IMR-90 (cell line): ENCODE results near the gene NR1H2. TPM values are rescaled to one million over a fixed set of nuclear protein-coding genes. Genes with fewer than 3 reads are reported as not detected.

Source experiments
- ATAC-seq: fragments of 200-7000 bp; cut with Tn5 transposase; 2 replicates; pipeline ENCODE4 v1.9.1; 2020; ENCODE audit warnings: low read depth, mild to moderate bottlenecking, moderate library complexity
- BruUV-seq: library from RNA; stranded (reverse); fragments of 400-500 nt; replicated peaks from 2 replicates; lab custom pipeline; 2021; lab: Mats Ljungman, UMichigan
- CTCF ChIA-PET: fragments of 300-600 bp; formaldehyde crosslinking; extraction: SDS; loops from one replicate; lab custom pipeline; 2021; ENCODE audit warnings: antibody characterized with exemption; lab: Yijun Ruan, JAX
- POLR2A ChIA-PET: fragments of 300-600 bp; sonication (Branson Sonifier 250); formaldehyde crosslinking; loops from one replicate; lab custom pipeline; 2022; ENCODE audit warnings: antibody characterized with exemption; ENCODE audit not compliant: unreplicated experiment; lab: Charles Lee
- DNase-seq: peaks from one replicate; pipeline ENCODE4 v3.0.0; 2013
- H2AFZ ChIP-seq: replicated peaks from 2 replicates; pipeline ENCODE3; 2013; ENCODE audit warnings: low read length, mild to moderate bottlenecking; ENCODE audit not compliant: poor library complexity
- H2AK5ac ChIP-seq: 2 replicates; pipeline ENCODE4 v1.6.1; 2013; ENCODE audit warnings: low read depth, low read length, inconsistent platforms
- H2AK9ac ChIP-seq: replicated peaks from 2 replicates; pipeline ENCODE3; 2013; ENCODE audit warnings: mild to moderate bottlenecking, low read depth, low read length, moderate library complexity; ENCODE audit not compliant: poor library complexity
- H2BK120ac ChIP-seq: 2 replicates; pipeline ENCODE4 v1.6.1; 2013; ENCODE audit warnings: low read depth, low read length, inconsistent platforms
- H2BK15ac ChIP-seq: 3 replicates; pipeline ENCODE4 v1.6.1; 2013; ENCODE audit warnings: low read depth, low read length, inconsistent platforms
- H2BK20ac ChIP-seq: 2 replicates; pipeline ENCODE4 v1.6.1; 2013; ENCODE audit warnings: low read depth, mild to moderate bottlenecking, inconsistent platforms, low read length, moderate library complexity
- H2BK5ac ChIP-seq: 2 replicates; pipeline ENCODE4 v1.6.1; 2013; ENCODE audit warnings: mild to moderate bottlenecking, low read depth, low read length, inconsistent platforms; ENCODE audit not compliant: poor library complexity, severe bottlenecking
- H3K14ac ChIP-seq: replicated peaks from 2 replicates; pipeline ENCODE4 v1.6.1; 2013; ENCODE audit warnings: low read depth, low read length, inconsistent platforms
- H3K18ac ChIP-seq: 2 replicates; pipeline ENCODE4 v1.6.1; 2013; ENCODE audit warnings: low read depth, low read length, control low read depth
- H3K23ac ChIP-seq: 2 replicates; pipeline ENCODE4 v1.6.1; 2013; ENCODE audit warnings: low read depth, low read length, inconsistent platforms
- H3K27ac ChIP-seq: 2 replicates; pipeline ENCODE4 v1.5.1; 2013; ENCODE audit warnings: mild to moderate bottlenecking, control low read depth, low read length; ENCODE audit not compliant: insufficient read depth
- H3K27me3 ChIP-seq: 2 replicates; pipeline ENCODE4 v1.6.1; 2013; ENCODE audit warnings: low read length; ENCODE audit not compliant: control insufficient read depth, insufficient read depth
- H3K36me3 ChIP-seq: 2 replicates; pipeline ENCODE4 v1.6.1; 2013; ENCODE audit warnings: low read length, mixed read lengths; ENCODE audit not compliant: control insufficient read depth, insufficient read depth
- H3K4ac ChIP-seq: 2 replicates; pipeline ENCODE4 v1.6.1; 2013; ENCODE audit warnings: low read depth, low read length, inconsistent platforms
- H3K4me1 ChIP-seq: 2 replicates; pipeline ENCODE4 v1.6.1; 2013; ENCODE audit warnings: low read length, mixed read lengths; ENCODE audit not compliant: control insufficient read depth, insufficient read depth
- H3K4me2 ChIP-seq: 2 replicates; pipeline ENCODE4 v1.6.1; 2013; ENCODE audit warnings: low read depth, mild to moderate bottlenecking, control low read depth, low read length, moderate library complexity
- H3K4me3 ChIP-seq: 2 replicates; pipeline ENCODE4 v1.5.1; 2013; ENCODE audit warnings: low read depth, mild to moderate bottlenecking, control low read depth, low read length, moderate library complexity; ENCODE audit not compliant: insufficient read depth
- H3K56ac ChIP-seq: 2 replicates; pipeline ENCODE4 v1.6.1; 2013; ENCODE audit warnings: low read length, inconsistent platforms; ENCODE audit not compliant: insufficient read depth; ENCODE audit errors: extremely low read depth
- H3K79me1 ChIP-seq, 2 experiments: 2 replicates each; pipeline ENCODE4 v1.6.1; 2013; ENCODE audit warnings: low read length in 2 of 2, inconsistent platforms in 1 of 2, low read depth in 1 of 2
- H3K9ac ChIP-seq: 2 replicates; pipeline ENCODE4 v1.6.1; 2013; ENCODE audit warnings: low read depth, low read length, control low read depth
- H3K9me1 ChIP-seq: 2 replicates; pipeline ENCODE4 v1.6.1; 2013; ENCODE audit warnings: low read length, inconsistent platforms; ENCODE audit not compliant: insufficient read depth
- H3K9me3 ChIP-seq: 2 replicates; pipeline ENCODE4 v1.6.1; 2013; ENCODE audit warnings: low read length; ENCODE audit not compliant: control insufficient read depth, insufficient read depth
- H4K20me1 ChIP-seq: 2 replicates; pipeline ENCODE4 v1.6.1; 2013; ENCODE audit warnings: low read length, inconsistent platforms; ENCODE audit not compliant: insufficient read depth
- H4K5ac ChIP-seq: 2 replicates; pipeline ENCODE4 v1.6.1; 2013; ENCODE audit warnings: mild to moderate bottlenecking, low read depth, low read length, control low read depth
- H4K8ac ChIP-seq, 2 experiments: 2 replicates each; pipeline ENCODE4 v1.6.1; 2013; ENCODE audit warnings: low read depth in 2 of 2, low read length in 2 of 2, control low read depth in 1 of 2, inconsistent platforms in 1 of 2
- H4K91ac ChIP-seq: 2 replicates; pipeline ENCODE4 v1.6.1; 2013; ENCODE audit warnings: low read depth, low read length, inconsistent platforms; ENCODE audit not compliant: insufficient read depth
- BHLHE40 ChIP-seq: fragments of 150-350 bp; IDR thresholded peaks from 2 replicates; pipeline ENCODE4 v1.6.1; 2016; ENCODE audit warnings: mild to moderate bottlenecking, low read depth, low read length
- CHD1 ChIP-seq: IDR thresholded peaks from 2 replicates; pipeline ENCODE4 v1.6.1; 2012; ENCODE audit warnings: low read depth, low read length, improper control_type of control experiment
- FOS ChIP-seq: fragments of 150-350 bp; IDR thresholded peaks from 2 replicates; pipeline ENCODE4 v1.6.1; 2016; ENCODE audit warnings: low read depth, low read length
- NFE2L2 ChIP-seq: fragments of 150-350 bp; IDR thresholded peaks from 2 replicates; pipeline ENCODE4 v1.6.1; 2016; ENCODE audit warnings: low read depth, mild to moderate bottlenecking, low read length
- POLR2A ChIP-seq: IDR thresholded peaks from 2 replicates; pipeline ENCODE4 v1.6.1; 2012; ENCODE audit warnings: mild to moderate bottlenecking, low read depth, low read length
- RCOR1 ChIP-seq: IDR thresholded peaks from 2 replicates; pipeline ENCODE4 v1.6.1; 2012; ENCODE audit warnings: mild to moderate bottlenecking, low read length, improper control_type of control experiment; ENCODE audit not compliant: insufficient replicate concordance
- RFX5 ChIP-seq: IDR thresholded peaks from 2 replicates; pipeline ENCODE4 v1.8.0; 2012; ENCODE audit warnings: low read depth, mild to moderate bottlenecking, low read length, moderate library complexity
- SMC3 ChIP-seq: fragments of 150-350 bp; IDR thresholded peaks from 2 replicates; pipeline ENCODE4 v1.6.1; 2016; ENCODE audit warnings: low read depth, mild to moderate bottlenecking, antibody characterized with exemption, low read length, moderate library complexity
- WGBS, 2 experiments: methylation state at CpG; one replicate each; pipeline versions ENCODE4 v1.1.5 to v1.1.7; 2013; ENCODE audit warnings: missing lambda C conversion rate in 2 of 2; ENCODE audit not compliant: insufficient read length in 1 of 2; ENCODE audit errors: extremely low coverage in 2 of 2; 5-methylcytosine and 5-hydroxymethylcytosine counted together
- dilution Hi-C: fragments of 300-500 bp; cut with HindIII; formaldehyde crosslinking; loops from one replicate; pipeline ENCODE4 v1.14.3; 2018; ENCODE audit warnings: low sequenced_read_pairs; ENCODE audit not compliant: unreplicated experiment
- in situ Hi-C: fragments of 300-500 bp; cut with MboI; formaldehyde crosslinking; loops from 3 replicates; pipeline ENCODE4 v1.14.3; 2019; ENCODE audit warnings: low sequenced_read_pairs, inconsistent platforms, mixed read lengths
- intact Hi-C: fragments of 100-400 bp; cut with micrococcal nuclease; formaldehyde crosslinking; loops from 2 replicates; pipeline ENCODE4 v1.10.0; 2022
- polyA plus RNA-seq, 3 experiments: library from polyadenylated mRNA; depleted of rRNA; stranded (reverse); fragments of >200 nt; gene quantifications; 2 replicates each; pipeline ENCODE4 v1.2.3, GENCODE V29; 2012; ENCODE audit warnings: low replicate concordance in 1 of 3
- total RNA-seq: library from RNA; depleted of rRNA; stranded (reverse); fragments of >200 nt; gene quantifications from 2 replicates; pipeline ENCODE4 v1.2.3, GENCODE V29; 2012
- TF ChIP-seq, protein P1 (sequence below): fragments of 150-350 bp; IDR thresholded peaks from 2 replicates; pipeline ENCODE4 v1.6.1; 2016; ENCODE audit warnings: low read depth, mild to moderate bottlenecking, low read length, moderate library complexity, borderline replicate concordance

Gene NR1H2
- total and polyA plus RNA-seq, 2 of the 4 experiments (the other 2 are of a cell fraction) = 37.8 to 48.4 TPM

DNA sequence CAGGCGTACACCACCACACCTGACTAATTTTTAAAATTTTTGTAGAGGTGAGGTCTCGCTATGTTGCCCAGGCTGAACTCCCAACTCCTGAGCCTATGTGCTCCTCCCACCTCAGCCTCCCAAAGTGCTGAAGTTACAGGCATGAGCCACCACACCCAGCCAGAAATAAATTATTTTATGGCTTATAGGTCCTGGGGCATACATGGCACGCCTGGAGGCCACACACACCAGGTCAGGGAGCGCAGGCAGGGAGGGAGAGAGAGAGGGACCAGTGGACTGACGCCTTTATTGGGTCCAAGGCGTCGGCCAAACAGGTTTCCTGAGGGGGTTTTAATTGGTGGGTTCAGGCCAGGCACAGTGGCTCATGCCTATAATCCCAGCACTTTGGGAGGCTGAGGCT is 49.3 kb downstream of the NR1H2 start:
- H2BK120ac ChIP-seq = no peak overlapping the region
- H3K4me2 ChIP-seq = no peak overlapping the region
- no peak overlapping the region for H2AFZ ChIP-seq
- no peaks in the 10 kb centered on the region for H3K36me3 ChIP-seq
- no peak overlapping the region for H3K9ac ChIP-seq
- no peak overlapping the region for H4K91ac ChIP-seq
- DNase-seq (no peak), ATAC-seq (no peak)
- H2AK5ac ChIP-seq = no peak overlapping the region
- H3K4me1 ChIP-seq = no peaks in the 10 kb centered on the region
- no peak overlapping the region for H4K8ac ChIP-seq
- BruUV-seq = no TSS peak
- no peak overlapping the region for H3K27ac ChIP-seq
- H3K9me1 ChIP-seq = no peaks in the 10 kb centered on the region
- no peak overlapping the region for H2AK9ac ChIP-seq
- H2BK5ac ChIP-seq = no peak overlapping the region
- no peak for TF ChIP-seq NFE2L2
- TF ChIP-seq, protein P1, sequence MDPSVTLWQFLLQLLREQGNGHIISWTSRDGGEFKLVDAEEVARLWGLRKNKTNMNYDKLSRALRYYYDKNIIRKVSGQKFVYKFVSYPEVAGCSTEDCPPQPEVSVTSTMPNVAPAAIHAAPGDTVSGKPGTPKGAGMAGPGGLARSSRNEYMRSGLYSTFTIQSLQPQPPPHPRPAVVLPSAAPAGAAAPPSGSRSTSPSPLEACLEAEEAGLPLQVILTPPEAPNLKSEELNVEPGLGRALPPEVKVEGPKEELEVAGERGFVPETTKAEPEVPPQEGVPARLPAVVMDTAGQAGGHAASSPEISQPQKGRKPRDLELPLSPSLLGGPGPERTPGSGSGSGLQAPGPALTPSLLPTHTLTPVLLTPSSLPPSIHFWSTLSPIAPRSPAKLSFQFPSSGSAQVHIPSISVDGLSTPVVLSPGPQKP = no peak
- TF ChIP-seq RFX5 = no peak
- TF ChIP-seq CHD1 = no peak
- no peak for TF ChIP-seq POLR2A
- TF ChIP-seq SMC3 = no peak
- TF ChIP-seq RCOR1 = no peak
- TF ChIP-seq FOS = no peak
- no peak for TF ChIP-seq BHLHE40
- CTCF ChIA-PET = interaction anchor here (1.1 kb wide), 1 partner anchor 16 kb away, joined by 3 read pairs; no protein-coding TSS in a partner anchor
- H3K18ac ChIP-seq = no peak overlapping the region
- H3K23ac ChIP-seq = no peak overlapping the region
- H3K27me3 ChIP-seq = peaks cover 12% of the 10 kb centered on the region
- H4K5ac ChIP-seq = no peak overlapping the region
- POLR2A ChIA-PET = no interaction called here
- no peak overlapping the region for H2BK20ac ChIP-seq
- H3K9me3 ChIP-seq = no peaks in the 10 kb centered on the region
- H4K20me1 ChIP-seq = no peaks in the 10 kb centered on the region
- intact Hi-C loops = no loop called here
- H3K14ac ChIP-seq = no peak overlapping the region
- H3K79me1 ChIP-seq = no peaks in the 10 kb centered on the region
- dilution Hi-C loops = no loop called here
- no CpG with 5 or more reads among the region's 7 CpGs for WGBS, 2 experiments
- in situ Hi-C loops = no loop called here
- H3K56ac ChIP-seq = no peak overlapping the region
- H3K4me3 ChIP-seq = no peak overlapping the region
- no peak overlapping the region for H2BK15ac ChIP-seq
- H3K4ac ChIP-seq = no peak overlapping the region
